Superior temporal gyrus (tissue), 1 donor: ENCODE measurements around the gene ARL11.
"Not testable (repeated sequence)": the region's sequence is repeated elsewhere in the genome, so short reads cannot be mapped to it uniquely, and the experiment has no call there.

Source experiments
- DNase-seq: peaks from one replicate; pipeline ENCODE4 v3.0.0-alpha.2; 2016; ENCODE audit errors: extremely low spot score

The ARL11 gene

GRCh38 chr13:49627831-49628652 lies at the start of gene ARL11:
Gene ARL11, plus strand, starts transcription at chr13:49628507. Its CDS starts 1,941 bp downstream, at chr13:49630448.
- no peak for DNase-seq

- no peak for DNase-seq
Measured at GRCh38 chr13:49579501-49579900, 48.8 kb upstream of the ARL11 start.

GRCh38 chr13:49580980-49581680 lies 47.2 kb upstream of the ARL11 start:
- no peak for DNase-seq

- peak; percentile 73 for DNase-seq
Measured at GRCh38 chr13:49584771-49585182, 43.5 kb upstream of the ARL11 start.

GRCh38 chr13:49585220-49586157 lies 42.8 kb upstream of the ARL11 start, which contains the start of gene RCBTB1:
Gene RCBTB1, minus strand, starts transcription at chr13:49585558. Its CDS starts 18,279 bp downstream, at chr13:49567279.
- peak; percentile 78 for DNase-seq

- DNase-seq = no peak
Measured at GRCh38 chr13:49586717-49587116, 41.6 kb upstream of the ARL11 start.

- no peak for DNase-seq
Measured at GRCh38 chr13:49587311-49587847, 40.9 kb upstream of the ARL11 start.

- not testable (repeated sequence) for DNase-seq
Measured at GRCh38 chr13:49590714-49591113, 37.6 kb upstream of the ARL11 start.

- not testable (repeated sequence) for DNase-seq
Measured at GRCh38 chr13:49593876-49594275, 34.4 kb upstream of the ARL11 start.

GRCh38 chr13:49594576-49594975 lies 33.7 kb upstream of the ARL11 start:
- DNase-seq = no peak

GRCh38 chr13:49596221-49596620 lies 32.1 kb upstream of the ARL11 start:
- DNase-seq = no peak

- no peak for DNase-seq
Measured at GRCh38 chr13:49597043-49597641, 31.2 kb upstream of the ARL11 start.

- DNase-seq = no peak
Measured at GRCh38 chr13:49602005-49602404, 26.3 kb upstream of the ARL11 start.

- not testable (repeated sequence) for DNase-seq
Measured at GRCh38 chr13:49602615-49603014, 25.7 kb upstream of the ARL11 start.

- no peak for DNase-seq
Measured at GRCh38 chr13:49604570-49604969, 23.7 kb upstream of the ARL11 start.

GRCh38 chr13:49606747-49607648 lies 21.3 kb upstream of the ARL11 start:
- DNase-seq = peak; percentile 97

- DNase-seq = no peak
Measured at GRCh38 chr13:49607761-49608160, 20.5 kb upstream of the ARL11 start.

- peak; percentile 24 for DNase-seq
Measured at GRCh38 chr13:49608651-49609331, 19.5 kb upstream of the ARL11 start.

GRCh38 chr13:49610176-49610575 lies 18.1 kb upstream of the ARL11 start:
- DNase-seq = no peak
